ENCODE data around the gene METTL21C.

METTL21C gene

GRCh38 chr13:102697929-102698648 lies 3.2 kb upstream of the METTL21C start:
- DNase-seq (ENCODE audit: low read depth) = no peak

DNA sequence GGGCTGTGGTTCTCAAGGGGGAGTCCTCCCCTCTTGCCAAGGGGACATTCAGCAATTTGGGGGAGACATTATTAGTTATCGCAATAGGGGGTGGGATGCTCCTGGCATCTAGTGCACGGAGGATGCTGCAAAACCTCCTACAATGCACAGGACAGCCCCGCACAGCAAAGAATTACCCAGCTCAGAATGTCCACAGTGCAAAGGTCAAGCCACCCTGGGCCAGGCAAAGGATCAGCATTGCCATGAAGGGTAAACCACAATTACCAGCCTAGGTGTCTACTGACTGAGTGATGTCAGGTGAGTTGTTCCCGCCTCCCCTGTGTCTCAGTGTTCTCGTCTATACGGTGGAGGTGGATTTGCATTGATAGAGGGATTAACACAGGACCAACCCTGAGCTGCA lies 2.4 kb upstream of the METTL21C start:
- no peak for DNase-seq (ENCODE audit: low read depth)

DNA sequence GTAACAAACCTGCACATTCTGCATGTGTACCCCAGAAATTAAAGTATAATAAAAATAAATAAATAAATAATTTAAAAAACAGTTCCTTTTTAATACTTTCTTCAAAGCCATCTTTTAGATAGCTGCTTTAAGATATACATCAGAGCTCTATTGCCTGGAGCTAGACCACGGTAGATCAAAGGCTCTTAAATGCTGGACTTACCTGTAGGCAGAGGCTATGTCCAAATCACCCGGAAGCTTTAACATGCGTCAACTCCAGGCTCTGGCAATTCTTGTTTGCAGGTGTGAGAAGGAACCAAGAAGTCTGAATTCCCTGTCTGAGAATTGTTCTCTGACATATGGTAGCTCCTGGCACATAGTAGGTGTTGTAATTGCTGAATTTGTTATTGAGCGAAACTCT lies 1.6 kb upstream of the METTL21C start:
- no peak for DNase-seq (ENCODE audit: low read depth)

DNA sequence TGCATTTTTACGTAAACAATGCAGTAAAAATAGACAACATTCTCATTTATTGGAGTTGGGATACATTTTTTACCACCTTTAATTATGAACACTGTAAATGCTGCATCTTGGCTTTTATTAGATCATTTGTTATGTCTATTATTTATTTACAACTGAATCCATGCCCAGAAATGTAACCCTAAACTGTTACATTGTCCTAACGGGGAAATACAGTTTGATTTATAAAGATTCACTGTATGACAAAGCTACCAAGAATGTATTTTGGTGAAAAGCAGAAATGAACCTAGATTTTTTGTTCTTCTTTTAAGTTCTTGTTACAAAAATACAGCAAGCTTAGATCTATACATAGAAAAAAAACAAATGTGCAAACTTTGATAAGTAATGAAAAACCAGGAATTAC lies 1.1 kb downstream of the METTL21C start:
- no peak for DNase-seq (ENCODE audit: low read depth)

- DNase-seq (ENCODE audit: low read depth) = no peak
These were observed 1.6 kb downstream of the METTL21C start for GRCh38 chr13:102693250-102693649.

- DNase-seq (ENCODE audit: low read depth) = no peak
These were observed 2.4 kb downstream of the METTL21C start for GRCh38 chr13:102692491-102692826.

- DNase-seq (ENCODE audit: low read depth) = no peak
These were observed 4.0 kb downstream of the METTL21C start for GRCh38 chr13:102690883-102691282.

DNA sequence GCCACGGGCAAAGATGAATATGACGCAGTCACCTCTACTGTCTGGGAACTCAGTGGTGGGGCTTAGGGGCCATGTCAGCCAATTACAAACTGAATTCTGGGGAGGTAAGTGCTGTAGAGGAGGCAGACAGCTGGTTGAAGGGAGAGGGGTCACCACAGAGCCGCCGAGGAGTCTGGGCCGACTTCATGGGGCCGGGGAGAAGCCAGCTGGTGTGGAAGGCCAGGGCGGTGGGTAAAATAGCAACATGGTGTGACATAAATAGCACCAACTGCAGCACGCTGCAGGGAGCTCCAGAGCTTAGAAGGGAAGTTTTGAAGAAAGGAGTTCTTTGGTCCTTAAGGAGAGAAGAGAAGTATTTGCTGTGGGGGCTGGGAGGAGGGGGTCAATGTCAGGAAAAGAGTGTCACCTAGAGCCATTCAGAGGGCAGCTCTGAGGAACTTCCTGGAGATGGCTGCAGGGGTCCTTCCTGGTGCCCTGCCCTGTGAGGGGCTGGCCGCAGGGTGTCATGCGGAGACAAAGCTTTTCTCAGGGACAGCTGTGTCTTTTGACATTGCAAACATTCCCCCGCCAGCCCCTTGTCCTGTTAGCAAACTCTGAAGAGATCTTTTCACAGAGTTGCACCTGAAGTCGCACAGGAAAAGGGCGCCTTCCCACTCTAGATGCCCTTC lies 6.4 kb downstream of the METTL21C start:
- no peak for DNase-seq (ENCODE audit: low read depth)

- DNase-seq (ENCODE audit: low read depth) = no peak
These were observed 7.3 kb downstream of the METTL21C start for GRCh38 chr13:102687520-102687919.

GRCh38 chr13:102686024-102686423 lies 8.8 kb downstream of the METTL21C start:
- no peak for DNase-seq (ENCODE audit: low read depth)

DNA sequence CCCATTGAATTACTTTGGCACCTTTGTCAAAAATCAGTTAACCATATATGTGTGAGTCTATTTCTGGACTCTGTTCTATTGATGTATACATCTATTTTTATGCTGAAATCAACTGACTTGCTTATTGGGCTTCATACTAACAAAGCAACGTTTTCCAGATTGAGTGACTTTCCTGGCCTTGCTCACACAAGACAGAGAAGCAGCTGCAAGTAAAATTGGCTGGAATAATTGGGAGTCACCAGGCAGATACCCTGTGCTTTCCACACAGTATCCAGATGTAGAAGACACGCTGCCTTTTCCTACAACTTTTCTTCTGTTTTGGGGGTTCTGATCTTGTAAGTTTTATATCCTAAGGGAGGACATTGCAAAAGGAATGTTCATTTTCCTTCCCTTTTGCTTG lies 11.2 kb downstream of the METTL21C start:
- no peak for DNase-seq (ENCODE audit: low read depth)

DNA sequence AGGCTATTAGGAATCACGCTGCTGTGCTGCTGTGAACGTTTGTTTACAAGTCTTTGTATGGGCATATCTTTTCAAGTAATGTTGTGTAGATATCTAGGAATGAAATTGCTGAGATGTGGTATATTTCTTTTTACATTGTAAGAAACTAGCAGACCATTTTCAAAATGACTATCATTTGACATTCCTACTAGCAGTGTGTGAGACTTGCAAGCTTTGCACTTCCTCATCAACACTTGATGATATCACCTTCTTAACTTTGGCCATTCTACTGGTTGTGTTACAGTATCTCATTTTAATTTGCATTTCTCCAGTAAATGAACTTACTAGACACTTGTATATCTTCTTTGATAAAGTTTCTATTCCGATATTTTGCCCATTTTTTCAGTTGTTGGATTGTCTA lies 12.1 kb downstream of the METTL21C start:
- DNase-seq (ENCODE audit: low read depth) = no peak

DNA sequence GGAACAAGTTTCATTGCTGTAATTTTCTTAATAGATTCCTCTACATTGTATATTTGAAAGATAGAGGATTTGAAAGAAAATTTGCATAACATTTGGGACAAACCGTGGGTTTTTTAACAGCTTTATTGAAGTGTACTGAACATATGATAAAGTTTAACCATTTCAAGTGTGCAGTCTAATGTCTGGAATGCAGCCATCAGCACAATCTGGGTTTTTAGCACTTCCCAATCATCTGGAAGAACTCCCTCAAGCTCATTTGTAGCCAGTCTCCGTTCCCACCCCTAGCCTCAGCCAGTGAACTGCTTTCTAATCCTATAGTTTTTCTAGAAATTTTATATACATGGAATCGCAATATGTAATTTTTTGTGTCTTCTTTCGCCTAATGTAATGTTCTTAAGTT lies 12.6 kb downstream of the METTL21C start:
- no peak for DNase-seq (ENCODE audit: low read depth)

DNA sequence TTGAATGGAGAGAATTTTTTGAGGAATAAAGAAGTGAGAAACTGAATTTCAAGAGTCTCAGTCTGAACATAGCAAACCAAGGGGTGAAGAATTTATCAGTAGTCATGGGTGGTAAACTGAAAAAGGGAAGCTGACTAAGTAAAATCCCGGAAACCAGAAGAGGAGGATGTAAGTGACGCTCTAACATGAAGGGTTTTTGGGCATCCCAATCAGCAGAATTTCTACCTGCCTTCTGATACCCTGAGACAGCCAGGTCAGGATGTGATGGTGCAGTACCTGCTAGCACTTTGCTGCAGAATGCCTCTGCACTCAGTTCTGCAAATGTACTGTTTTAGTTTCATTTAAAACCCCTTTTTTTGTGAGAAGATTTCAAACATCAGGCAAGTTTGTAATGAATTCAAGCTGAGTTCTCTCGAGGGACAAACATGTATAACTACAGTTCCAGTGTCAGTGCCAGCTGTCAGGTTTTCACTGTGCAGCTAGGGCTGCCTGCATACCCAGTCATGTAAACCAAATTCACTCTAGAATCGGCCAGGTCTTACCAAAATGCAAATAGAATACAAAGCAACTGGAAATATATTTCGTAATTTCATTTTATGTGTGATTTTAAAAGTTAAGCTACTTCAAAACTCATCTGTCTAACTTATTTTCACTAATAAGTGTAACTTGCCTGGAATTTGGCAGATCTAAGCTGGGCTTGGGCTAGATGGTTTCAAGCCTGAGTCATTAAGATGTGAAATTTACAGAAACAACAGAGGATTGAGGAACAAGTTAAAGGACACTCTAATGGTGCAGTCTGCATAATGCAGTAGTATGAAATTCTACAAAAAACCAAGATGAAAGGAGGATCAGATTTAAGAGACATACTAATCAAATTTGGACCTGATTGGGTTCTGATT lies 13.8 kb downstream of the METTL21C start:
- DNase-seq (ENCODE audit: low read depth) = peak; percentile 17

DNA sequence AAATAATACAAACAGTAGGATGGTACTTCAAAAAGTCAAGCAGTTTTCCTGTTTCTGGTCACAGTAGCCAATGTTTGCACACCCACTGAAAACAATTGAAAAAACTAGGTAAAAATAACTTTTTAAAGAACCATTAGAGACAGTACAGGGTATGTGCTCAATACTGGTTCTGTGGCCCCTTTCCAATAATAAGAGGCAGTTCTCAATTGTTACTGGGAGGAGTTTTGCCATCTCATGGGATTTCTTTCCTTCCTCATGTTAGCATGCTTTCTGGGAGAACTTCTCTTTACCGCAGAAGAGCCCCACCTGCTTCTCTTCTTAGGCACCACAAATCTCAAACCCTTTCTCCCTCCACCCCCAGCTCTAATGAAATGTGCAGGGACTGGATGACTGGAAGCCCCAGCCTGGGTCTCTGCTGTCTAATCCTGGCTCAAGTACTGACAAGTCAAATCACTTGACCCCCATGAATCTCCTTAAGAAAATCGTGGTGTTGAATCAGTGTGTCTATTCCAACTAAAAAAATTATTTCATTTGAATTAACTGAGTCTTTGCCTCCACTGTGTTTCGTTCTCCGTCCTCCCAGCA lies 14.6 kb downstream of the METTL21C start:
- DNase-seq (ENCODE audit: low read depth) = no peak

- no peak for DNase-seq (ENCODE audit: low read depth)
These were observed 15.3 kb downstream of the METTL21C start for GRCh38 chr13:102679449-102680132.

- no peak for DNase-seq (ENCODE audit: low read depth)
These were observed 16.3 kb downstream of the METTL21C start for GRCh38 chr13:102678339-102679107.

DNA sequence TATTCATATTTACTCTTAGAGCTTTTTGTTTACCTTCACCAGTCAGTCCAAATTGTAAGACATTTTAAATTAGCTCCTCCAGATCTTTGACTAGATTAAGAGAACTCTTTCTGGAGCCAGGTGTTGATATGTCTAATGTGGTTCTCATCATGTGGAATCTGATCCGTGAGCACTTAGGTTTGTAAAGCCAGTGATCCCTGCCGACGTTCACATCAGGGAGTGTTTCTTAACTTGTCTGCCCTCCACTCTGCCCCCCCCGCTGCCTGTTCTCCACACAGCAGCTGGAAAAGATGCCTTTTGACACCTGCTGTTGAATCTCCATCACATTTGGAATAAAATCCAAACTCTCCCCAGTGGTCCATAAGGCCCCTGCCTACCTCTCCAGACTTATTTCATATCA lies 17.7 kb downstream of the METTL21C start:
- no peak for DNase-seq (ENCODE audit: low read depth)

DNA sequence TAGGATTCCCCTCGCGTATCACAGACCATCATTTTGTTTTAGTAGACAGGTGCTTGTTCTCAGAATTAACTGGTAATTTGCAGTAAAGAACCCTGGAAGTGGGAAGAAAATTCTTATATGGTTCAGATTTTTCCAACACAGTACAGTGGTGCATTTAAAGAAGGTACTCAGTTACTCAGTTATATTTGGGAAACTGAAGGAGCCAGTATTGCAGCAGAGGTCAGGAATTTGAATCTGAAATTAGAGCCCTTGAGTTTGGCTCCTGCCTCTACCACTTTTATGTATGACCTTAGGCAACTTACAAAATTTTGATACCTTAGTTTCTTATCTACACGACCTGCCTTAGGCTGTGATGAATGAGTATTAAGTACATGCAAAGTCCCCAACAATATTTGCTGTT lies 19.7 kb downstream of the METTL21C start:
- DNase-seq (ENCODE audit: low read depth) = no peak

DNA sequence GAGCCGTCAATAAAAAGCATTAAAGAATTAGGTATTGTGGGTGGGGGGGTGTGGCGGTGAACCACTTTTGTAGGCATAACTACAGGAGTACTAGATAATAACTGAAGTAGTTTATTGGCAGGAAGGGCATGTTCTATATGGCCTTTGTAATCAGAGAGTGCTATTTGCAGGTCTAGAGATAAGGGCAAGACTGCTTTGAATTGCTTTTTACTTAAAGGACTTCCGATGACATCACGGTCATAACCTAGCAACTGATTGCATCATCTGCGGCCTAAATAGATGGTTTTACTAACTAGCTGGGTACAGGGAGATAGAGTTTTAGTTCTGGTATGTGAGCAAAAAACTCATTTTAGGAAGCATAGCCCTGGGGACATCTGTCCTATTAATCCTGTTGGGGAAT lies 24.7 kb downstream of the METTL21C start:
- DNase-seq (ENCODE audit: low read depth) = no peak

GRCh38 chr13:102667911-102668310 lies 26.9 kb downstream of the METTL21C start:
- no peak for DNase-seq (ENCODE audit: low read depth)

All from ELR (cell line).